SK-N-DZ (cell line): ENCODE results near the gene TMEM184A.

Experiments
- DNase-seq: peaks from one replicate; pipeline ENCODE4 v3.0.0-alpha.2; 2015; ENCODE audit warnings: low spot score

The TMEM184A gene

DNA sequence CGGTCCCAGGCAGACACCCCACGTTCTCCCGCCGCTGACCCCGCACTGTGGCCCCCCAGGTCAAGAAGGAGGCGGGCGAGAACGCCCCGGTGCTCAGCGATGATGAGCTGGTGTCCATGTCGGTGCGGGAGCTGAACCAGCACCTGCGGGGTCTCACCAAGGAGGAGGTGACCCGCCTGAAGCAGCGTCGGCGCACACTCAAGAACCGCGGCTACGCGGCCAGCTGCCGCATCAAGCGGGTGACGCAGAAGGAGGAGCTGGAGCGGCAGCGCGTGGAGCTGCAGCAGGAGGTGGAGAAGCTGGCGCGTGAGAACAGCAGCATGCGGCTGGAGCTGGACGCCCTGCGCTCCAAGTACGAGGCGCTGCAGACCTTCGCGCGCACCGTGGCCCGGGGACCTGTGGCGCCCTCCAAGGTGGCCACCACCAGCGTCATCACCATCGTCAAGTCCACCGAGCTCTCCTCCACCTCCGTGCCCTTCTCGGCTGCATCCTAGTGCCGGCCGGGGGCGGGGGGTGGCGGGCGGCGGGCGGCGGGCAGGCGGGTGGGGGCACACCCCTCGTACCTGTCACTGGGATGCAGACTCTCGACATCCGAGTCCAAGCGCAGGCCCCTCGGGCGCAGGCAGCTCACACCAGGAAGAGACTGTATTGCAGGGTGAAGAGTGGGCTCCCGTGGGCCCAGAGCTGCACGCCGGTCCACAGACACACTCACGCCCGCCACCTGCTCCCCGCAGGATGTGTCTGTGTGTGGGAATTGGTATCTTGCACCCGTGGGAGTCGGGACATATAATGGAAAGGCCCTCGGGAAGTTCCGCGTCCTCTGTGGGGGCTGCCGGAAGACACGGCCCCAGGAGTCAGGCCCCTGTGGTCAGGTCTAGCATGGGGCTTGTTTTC, 15.9 kb downstream of the TMEM184A start:
- no peak for DNase-seq

DNA sequence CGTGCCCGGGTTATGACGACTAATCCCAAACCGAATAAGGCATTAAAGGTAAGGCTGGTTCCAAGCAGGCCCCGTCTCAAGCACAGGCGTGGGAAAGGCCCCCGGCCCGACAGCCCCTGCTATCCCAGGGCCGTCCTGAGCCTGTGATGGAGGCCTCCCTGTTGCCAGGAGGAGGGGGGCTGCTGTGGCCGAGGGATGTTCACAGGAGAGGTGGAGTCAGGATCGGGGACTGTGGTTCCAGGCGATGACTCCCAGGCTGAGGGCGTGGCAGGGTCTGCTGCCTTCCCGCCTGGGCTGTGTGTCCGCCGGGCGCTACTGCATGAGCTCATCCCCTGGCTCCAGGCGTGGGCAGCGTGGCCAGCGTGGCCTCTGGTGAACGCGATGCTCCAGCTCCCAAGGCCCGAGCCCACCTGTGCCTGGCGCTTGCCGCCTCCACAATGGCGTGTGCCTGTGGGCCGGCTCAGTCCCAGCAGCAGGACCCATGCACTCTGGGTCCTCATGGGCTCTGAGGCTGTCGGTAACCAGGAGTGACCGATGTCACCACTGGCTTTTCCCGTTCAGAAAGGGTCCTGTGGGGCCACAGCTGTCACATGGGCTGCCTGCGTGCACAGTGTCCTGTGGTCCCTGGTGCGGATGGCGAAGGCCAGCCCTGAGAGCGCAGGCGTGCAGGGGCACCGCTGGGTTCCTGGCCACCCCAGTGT, 16.7 kb downstream of the TMEM184A start:
- peak; percentile 75 for DNase-seq

GRCh38 chr7:1538544-1539180, 17.3 kb downstream of the TMEM184A start:
- DNase-seq: no peak

GRCh38 chr7:1537535-1538412, 18.2 kb downstream of the TMEM184A start:
- peak; percentile 97 for DNase-seq

- no peak for DNase-seq
These were observed 19.1 kb downstream of the TMEM184A start for GRCh38 chr7:1536743-1537534.

DNA sequence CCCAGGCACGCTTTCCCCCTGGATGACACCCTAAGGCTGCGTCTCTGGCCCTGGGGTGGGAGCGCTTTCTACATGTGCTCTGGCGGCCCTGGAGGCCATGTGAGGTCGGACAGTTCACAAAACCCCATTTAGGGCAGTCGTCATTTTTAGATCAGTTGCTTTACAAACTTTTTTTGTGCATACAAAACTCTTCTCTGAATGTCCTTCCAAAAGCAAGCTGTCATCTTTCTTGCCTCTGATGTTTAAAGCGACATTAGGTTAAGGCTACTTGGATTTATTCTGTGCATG, 19.6 kb downstream of the TMEM184A start:
- no peak for DNase-seq

DNA sequence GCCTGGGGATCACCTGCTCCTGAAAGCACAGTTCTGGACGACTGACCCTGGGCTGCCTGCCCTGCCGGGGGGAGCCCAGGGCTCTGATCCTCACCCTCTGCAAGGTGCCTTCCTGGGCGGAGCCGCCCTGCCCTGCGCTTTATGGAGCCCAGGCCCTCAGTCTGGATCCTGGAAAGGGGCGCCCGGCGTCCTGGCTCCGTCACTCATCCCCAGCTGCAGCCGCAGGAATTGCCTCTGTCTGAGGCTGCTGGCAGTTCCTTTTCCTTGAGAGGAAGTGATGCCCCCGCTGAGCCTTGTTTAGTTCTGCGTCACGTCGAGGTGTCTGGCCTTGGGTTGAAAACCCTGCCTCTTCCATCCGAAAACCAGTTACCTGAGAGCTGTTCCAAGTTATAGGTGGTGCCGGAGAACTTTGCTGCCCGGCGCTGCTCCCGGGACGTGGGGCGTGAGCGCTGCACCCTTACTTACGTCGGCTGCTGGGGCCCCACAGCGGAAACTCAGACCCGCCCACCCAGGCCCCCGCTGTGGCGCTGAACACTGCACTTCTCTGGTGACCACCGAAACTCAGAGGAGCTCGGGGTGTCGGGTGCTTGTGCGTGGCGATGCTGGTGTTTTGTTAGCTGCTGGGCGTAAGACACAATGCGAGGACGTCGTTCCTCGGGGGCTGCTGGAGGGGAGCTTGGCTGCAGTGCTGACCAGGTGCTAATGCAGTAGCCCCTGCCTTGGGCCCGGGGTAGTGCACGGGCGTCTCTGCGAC, 20.1 kb downstream of the TMEM184A start:
- no peak for DNase-seq

DNA sequence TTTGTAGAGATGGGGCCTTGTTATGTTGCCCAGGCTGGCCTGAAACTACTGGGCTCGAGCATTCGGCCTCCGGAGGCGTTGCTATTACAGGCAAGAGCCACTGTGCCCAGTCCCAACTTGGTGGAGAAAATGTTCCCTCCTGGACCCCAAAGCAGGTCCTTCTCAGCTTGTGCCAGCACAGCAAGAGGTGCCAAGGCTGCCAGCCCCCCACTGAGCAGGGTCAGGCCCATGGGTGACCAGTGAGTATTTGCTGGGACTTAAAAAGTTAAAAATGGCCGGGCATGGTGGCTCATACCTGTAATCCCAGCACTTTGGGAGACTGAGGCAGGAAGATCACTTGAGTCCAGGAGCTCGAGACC, 20.9 kb downstream of the TMEM184A start:
- no peak for DNase-seq

GRCh38 chr7:1534330-1535099, 21.5 kb downstream of the TMEM184A start:
- no peak for DNase-seq

GRCh38 chr7:1533547-1534329, 22.3 kb downstream of the TMEM184A start:
- DNase-seq: no peak

DNA sequence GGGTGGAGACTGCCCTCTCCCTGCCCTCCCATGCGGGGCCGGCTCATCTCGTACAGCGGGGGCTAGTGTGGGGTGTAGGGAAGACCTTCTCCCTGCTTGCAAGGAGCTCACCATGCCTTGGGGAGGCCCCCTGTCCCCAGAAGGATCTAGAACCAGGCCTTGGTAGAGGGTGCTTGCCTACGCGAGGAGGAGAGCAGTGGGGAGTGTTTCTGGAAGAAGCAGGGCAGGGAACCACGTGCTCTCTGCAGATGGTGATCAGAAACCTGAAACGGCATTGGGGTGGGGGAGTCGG, 22.8 kb downstream of the TMEM184A start:
- DNase-seq: no peak

GRCh38 chr7:1532456-1533254, 23.4 kb downstream of the TMEM184A start:
- no peak for DNase-seq

GRCh38 chr7:1531979-1532455, 24.0 kb downstream of the TMEM184A start:
- no peak for DNase-seq

DNA sequence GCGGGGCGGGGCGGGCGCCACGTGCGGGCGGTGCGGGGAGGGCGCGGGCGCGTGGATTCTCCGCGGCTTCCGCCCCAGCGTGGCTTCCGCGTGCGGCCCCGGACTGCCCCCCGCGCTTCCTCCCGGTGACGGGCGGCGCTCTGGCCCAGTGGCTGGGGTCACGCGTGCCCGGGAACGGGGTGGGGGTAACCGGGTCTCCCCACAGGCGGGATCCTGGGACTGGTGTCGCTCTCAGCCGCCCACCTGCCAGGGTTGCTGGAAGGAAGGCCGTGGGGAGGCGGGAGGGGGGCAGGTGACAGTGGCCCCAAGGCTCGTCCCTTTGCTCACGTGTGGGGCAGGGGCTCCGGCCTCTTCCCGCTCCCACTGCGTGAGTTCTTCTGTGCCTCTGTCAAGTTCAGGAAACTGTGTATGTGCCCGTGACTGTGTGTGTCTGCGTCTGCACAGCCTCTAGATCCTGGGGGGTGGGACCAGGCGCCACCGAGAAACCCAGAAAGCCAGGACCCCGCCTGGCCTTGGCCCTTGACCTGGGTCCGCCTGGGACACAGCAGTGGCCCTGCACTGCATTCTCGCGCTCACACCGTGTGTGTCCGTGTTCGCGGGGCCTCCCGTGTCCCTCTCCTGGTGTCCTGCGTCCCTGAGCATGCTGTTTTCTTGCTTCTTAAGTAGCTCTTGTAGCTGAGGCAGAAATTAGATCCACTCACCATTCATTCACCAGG, 24.6 kb downstream of the TMEM184A start:
- DNase-seq: no peak

DNA sequence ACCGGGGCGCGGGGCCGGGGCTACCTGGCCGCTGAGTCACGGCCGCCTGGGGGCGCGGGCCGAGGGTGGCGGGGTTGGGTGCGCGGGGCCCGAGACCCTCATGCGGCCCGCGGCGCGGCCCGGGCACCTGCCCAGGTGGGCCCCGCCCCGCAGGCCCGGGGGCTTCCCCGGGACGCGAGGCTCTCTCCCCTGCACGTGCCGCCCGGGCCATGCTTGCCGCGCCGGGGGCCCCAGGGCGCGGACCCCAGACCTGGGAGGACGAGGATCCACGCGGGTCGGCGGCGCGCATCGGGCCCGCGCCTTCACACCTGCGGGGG, 25.1 kb downstream of the TMEM184A start:
- DNase-seq: no peak

DNA sequence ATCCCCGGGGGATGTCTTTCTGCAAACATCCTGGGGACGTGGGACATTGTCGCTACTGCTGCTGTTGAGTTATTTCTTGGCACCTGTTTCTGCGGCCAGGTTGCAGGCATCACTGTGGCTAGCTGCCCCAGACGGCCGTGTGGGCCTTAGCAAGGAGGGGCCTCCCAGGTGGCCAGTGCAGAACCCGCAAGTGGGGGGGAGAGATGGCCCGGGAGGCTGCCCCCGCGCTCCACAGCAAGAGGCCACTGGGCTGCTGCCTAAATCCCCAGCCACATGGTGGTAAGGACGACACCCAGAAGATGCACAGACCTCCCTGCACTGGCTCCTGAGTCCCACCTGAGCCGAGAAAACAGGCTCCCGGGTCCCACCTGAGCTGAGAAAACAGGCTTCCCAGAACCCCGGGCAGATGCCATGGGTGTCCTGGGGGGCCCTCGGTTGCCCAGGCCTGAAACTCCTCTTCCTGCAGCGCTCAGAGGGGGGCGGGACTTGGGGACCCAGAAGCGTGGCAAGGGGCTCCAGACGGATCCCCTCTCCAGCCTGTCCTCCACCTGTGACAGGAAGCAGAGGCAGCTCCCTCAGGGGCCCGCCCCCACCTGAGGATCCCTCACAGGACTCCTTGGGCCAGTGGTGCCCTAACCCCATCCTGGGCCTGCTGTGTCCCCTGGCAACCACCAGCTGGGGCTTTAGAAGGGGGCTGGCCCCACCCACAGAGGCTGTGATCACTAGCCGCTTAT, 26.5 kb downstream of the TMEM184A start:
- DNase-seq: no peak
